ENCODE results near the gene PRMT2.
"Not testable (repeated sequence)": the region's sequence is repeated elsewhere in the genome, so short reads cannot be mapped to it uniquely, and the experiment has no call there.

Gene PRMT2

GRCh38 chr21:46618738-46619379 lies 16.6 kb upstream of the PRMT2 start:
- DNase-seq: no peak

GRCh38 chr21:46619846-46620245 lies 15.6 kb upstream of the PRMT2 start:
- no peak for DNase-seq

GRCh38 chr21:46620846-46621245 lies 14.6 kb upstream of the PRMT2 start:
- DNase-seq: no peak

GRCh38 chr21:46621457-46622182 lies 13.9 kb upstream of the PRMT2 start:
- no peak for DNase-seq

- no peak for DNase-seq
Measured at GRCh38 chr21:46622226-46622625, 13.2 kb upstream of the PRMT2 start.

GRCh38 chr21:46624050-46624449 lies 11.4 kb upstream of the PRMT2 start:
- DNase-seq: no peak

- no peak for DNase-seq
Measured at GRCh38 chr21:46625759-46626158, 9.7 kb upstream of the PRMT2 start.

GRCh38 chr21:46626536-46626935 lies 8.9 kb upstream of the PRMT2 start:
- DNase-seq: no peak

- DNase-seq: no peak
Measured at GRCh38 chr21:46626975-46627501, 8.4 kb upstream of the PRMT2 start.

GRCh38 chr21:46627726-46628125 lies 7.7 kb upstream of the PRMT2 start:
- no peak for DNase-seq

GRCh38 chr21:46628868-46629267 lies 6.6 kb upstream of the PRMT2 start:
- DNase-seq: no peak

GRCh38 chr21:46630915-46631314 lies 4.6 kb upstream of the PRMT2 start:
- DNase-seq: not testable (repeated sequence)

GRCh38 chr21:46633566-46633965 lies 1.9 kb upstream of the PRMT2 start:
- no peak for DNase-seq

GRCh38 chr21:46634427-46634826 lies 1.0 kb upstream of the PRMT2 start:
- no peak for DNase-seq

GRCh38 chr21:46634966-46635323 lies 529 bp upstream of the PRMT2 start:
- no peak for DNase-seq

- no peak for DNase-seq
Measured at GRCh38 chr21:46636181-46636512, 673 bp downstream of the PRMT2 start.

GRCh38 chr21:46636550-46637285 lies 1.2 kb downstream of the PRMT2 start:
- no peak for DNase-seq

- DNase-seq: no peak
Measured at GRCh38 chr21:46637952-46638746, 2.7 kb downstream of the PRMT2 start.

GRCh38 chr21:46639489-46640386 lies 4.3 kb downstream of the PRMT2 start:
- DNase-seq: no peak

- DNase-seq: no peak
Measured at GRCh38 chr21:46641656-46642055, 6.2 kb downstream of the PRMT2 start.

- DNase-seq: no peak
Measured at GRCh38 chr21:46643379-46644177, 8.1 kb downstream of the PRMT2 start.

Data from activated naive CD4-positive, alpha-beta T cell treated with anti-CD3 and anti-CD28 coated beads, Interleukin-2, amount 50 U/mL, for 16 hours (primary cell).